ENCODE measurements around the gene FNDC8.
"Not testable (repeated sequence)": the region's sequence is repeated elsewhere in the genome, so short reads cannot be mapped to it uniquely, and the experiment has no call there.

FNDC8 gene

DNA sequence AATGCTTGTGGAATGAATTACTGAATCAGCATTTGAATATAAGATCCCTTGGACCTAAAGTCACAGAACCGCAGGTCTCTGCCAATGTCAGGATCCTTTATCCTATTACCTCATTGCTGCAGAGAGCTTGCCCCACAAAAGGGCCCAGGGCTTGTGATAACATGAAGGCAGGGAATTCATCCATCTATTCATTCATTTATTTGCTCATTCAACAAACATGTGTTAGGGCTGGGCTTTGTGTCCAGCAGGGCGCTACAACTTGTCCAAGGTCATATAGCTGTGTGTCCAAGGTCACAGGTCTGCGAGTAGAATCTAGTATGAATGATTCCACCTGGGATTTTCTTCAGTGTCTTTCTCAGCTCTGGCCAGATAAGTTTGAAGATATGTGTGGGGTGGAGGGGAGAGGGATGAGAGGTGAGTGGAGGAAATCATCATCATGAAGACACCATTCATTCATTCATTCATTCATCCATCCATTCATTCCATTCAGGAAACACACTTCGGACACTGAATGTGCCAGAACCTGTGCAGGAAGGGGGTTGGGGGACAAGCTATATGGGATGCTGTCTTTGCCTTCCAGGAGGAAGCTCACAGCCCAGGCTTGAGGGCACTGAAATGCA lies 24.9 kb downstream of the FNDC8 start:
- no peak for DNase-seq

DNA sequence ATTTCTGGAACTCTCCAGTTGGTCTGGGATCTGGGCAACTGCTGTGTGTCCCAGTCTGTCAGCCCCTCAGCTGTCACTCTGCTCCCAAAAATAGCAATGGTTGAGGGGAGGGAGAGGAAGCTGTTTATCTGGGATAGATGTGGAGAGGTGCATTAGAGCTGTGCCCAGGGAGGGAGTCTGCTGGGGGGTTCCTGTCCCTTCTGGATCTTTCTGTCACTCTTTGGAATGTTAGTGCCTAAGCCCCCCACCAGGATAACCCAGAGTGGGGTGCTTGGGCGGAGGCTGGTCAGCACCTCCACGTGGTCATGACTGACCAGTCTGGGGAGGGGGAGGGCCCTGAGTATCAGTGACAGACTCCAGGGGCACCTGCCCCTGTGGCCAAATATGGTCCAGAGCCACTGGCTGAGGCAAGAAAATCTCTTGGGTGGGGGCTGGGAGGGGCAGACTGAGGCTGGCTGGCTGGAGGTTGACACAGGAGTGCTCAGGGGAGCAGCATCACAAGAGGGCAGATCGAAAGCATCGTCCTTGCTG lies 26.0 kb downstream of the FNDC8 start, which contains the start of gene UNC45B:
Gene UNC45B (plus strand): TSS at position 443 of the 531 bp plus-strand sequence. CDS start 447 bp downstream, outside the sequence.
- DNase-seq: no peak

DNA sequence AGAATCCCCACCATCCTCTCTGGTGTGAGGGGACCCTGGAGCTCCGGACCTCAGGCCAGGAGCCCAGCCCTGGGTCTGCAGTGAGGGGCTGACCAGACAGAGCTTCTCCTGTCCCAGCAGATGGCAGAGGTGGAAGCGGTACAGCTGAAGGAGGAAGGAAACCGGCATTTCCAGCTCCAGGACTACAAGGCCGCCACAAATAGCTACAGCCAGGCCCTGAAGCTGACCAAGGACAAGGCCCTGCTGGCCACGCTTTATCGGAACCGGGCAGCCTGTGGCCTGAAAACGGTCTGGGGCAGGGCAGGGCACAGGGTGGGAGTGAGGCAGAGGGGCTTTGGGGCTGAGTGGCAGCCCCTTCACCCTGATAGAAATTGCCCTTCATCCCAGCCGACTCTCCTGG lies 26.7 kb downstream of the FNDC8 start:
- DNase-seq: no peak

DNA sequence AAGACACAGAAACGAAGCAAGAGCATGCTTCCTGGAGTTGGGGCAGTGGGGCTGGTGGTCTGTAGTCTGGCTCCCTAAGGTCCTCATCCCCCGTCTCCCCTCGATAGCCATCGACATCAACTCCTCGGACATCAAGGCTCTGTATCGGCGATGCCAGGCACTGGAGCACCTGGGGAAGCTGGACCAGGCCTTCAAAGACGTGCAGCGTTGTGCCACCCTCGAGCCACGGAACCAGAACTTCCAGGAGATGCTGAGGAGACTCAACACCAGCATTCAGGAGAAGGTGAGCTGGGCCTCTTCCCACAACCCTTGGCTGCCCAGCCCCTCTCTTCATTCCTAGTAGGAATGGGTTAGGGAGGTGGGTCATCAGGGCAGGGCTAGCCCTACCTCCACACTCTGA lies 28.5 kb downstream of the FNDC8 start:
- DNase-seq: no peak

DNA sequence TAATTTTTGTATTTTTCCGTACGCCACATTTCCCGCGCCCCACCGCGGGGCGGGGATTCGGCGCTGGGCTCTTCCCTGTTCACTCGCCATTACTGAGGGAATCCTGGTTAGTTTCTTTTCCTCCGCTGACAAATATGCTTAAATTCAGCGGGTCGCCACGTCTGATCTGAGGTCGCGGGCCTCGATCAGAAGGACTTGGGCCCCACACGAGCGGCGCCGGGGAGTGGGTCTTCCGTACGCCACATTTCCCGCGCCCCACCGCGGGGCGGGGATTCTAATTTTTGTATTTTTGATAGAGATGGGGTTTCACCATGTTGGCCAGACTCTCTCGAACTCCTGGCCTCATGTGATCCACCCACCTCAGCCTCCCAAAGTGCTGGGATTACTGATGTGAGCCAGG lies 29.7 kb downstream of the FNDC8 start:
- not testable (repeated sequence) for DNase-seq

DNA sequence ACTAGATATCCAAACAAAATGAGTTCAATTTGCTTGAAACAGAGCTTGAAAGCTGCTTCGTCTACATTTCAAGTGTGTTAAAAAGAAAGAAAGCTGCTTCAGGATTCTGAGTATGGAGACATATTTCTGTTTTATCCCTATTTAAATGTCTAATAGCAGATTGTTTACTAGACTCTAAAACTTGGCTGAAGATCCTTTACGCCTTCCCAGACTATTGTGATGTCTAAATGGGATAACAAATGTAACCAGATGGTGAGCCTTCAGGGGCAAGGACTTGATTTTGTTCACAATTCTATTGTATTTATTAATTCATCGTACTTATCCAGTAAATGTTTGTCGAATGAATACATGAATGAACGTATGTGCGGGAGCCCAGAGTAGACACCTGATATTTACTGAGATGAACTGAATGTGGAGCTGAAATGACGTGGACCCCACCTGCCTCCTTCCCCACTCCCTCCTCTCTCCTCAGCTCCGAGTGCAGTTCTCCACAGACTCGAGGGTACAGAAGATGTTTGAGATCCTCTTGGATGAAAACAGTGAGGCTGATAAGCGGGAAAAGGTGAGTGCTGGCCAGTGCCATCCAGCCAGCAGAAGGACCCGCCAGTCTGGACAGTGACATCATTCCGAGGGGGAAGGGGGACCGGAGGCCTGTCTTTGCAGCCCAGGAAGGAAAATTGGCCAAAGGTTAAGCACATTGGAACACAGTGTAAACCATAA lies 31.2 kb downstream of the FNDC8 start:
- no peak for DNase-seq

DNA sequence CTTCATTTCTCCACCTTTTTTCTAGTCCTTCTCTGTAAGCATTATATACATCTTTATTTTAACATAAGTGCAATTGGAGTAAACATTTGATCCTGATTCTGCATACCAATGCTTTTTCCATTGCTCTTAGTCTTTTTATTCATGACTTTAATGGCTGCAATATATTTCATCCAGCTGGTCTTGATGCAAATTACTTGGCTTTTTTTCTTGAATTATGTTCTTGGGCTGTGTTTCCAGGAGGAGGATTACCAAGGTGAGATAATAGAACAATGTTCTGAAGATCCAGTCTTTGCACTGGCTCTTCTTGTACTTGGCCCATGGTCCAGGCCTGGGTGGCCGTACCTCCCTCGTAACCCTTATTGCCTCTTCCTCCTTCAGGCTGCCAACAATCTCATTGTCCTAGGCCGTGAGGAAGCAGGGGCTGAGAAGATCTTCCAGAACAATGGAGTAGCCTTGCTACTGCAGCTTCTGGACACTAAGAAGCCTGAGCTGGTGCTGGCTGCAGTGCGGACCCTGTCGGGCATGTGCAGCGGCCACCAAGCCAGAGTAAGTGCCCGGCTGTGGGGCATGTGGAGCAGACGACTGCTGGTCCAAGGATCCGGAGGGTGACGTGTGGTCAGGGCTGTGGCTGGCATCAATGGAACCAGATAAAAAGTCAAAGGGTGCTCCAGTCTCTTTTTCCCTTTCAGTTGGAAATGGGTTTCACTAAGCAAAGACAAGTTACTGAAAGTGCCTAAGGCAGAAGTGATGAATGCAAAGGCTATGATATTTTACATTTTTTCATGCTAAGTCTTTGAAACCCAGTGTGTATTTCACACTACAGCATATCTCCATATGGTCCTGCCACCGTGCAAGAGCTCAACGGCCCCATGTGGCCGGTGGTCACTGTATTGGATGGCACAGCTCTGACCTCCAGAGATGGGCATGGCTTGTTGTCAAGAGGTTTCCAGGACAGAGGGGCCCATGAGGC lies 33.1 kb downstream of the FNDC8 start:
- DNase-seq: no peak

DNA sequence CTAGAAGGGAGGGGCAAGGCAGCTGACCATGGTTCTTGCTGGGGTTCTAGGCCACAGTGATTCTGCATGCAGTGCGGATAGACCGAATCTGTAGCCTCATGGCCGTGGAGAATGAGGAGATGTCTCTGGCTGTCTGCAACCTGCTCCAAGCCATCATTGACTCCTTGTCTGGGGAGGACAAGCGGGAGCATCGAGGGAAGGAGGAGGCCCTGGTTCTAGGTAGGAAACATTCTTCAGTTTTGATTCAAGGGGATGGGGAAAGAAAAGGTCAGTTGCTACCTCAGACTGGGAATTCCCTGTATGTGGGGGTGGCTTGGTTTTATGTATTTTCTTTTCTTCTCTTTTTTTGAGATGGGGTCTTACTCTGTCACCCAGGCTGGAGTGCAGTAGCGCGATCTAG lies 33.8 kb downstream of the FNDC8 start:
- no peak for DNase-seq

DNA sequence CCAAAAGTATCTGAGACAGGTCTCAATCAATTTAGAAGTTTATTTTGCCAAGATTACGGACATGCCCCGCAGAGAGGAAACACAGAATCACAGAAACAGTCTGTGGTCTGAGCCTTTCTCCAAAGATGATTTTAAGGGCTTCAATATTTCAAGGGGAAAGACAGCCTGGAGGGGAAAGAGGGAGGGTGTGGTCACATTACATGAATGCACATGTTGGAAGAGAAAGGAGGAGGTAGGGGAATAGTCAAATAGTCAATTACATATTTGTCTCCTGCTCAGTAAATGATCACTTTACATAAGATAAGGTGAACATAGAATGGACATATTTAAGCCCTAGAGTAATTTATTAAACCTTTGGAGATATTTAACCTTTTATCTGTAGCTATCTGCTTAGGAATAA lies 38.5 kb downstream of the FNDC8 start:
- no peak for DNase-seq

DNA sequence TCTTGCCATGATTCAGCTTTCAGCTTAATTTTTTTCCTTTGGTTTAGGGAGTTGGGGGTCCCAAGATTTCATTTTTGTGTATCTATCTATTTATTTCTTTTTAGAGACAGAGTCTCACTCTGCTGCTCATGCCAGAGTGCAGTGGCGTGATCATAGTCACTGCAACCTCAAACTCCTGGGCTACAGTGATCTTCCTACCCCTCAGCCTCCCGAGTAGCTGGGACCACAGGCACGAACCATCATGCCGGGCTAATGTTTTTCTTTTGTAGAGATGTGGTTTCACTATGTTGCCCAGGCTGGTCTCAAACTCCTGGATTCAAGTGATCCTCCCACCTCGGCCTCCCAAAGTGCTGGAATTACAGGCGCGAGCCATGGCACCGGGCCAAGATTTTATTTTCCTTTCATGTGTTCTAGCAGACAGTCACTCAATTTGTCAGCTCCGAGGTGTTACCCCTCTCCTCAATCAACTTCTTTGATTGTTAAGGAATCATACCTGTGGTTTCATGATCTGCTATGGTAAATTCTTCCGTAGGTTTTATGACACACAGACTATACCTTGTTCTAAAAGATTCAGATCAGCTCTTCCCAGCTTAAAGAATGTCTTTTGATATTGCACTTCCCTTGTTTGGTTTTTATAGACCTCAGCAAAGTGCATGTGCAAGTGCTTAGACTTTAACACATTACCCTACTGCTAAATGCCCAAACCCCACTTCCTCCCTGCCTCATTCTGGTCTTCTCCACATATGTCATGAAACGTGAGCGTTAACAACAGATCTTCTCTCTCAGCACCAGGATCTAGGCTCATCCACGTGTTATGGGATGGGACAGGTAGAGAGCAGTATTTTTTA lies 39.2 kb downstream of the FNDC8 start:
- DNase-seq: no peak

DNA sequence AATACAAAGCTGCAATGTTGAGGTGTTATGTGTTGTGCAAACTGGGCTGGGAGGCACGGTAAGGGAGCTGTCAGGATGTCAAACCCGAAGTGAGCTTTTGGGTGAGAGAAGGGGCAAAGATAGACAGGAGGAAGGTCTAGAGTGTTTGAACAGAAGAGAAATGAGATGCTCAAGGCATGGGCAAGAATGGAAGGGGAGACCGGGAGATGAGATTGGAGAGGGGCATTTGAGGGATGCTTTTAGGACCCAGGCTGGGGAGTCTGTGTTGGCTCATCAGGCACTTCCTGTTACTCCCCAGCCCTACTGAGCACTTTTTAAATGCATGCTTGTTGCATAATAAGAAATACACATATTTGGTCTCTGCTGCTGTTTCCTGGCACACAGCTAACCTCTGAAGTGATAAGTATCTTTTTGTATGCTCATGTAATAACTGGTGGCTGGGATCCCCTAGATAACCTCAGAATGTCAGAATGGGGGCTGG lies 39.9 kb downstream of the FNDC8 start:
- DNase-seq: peak; percentile 39

DNA sequence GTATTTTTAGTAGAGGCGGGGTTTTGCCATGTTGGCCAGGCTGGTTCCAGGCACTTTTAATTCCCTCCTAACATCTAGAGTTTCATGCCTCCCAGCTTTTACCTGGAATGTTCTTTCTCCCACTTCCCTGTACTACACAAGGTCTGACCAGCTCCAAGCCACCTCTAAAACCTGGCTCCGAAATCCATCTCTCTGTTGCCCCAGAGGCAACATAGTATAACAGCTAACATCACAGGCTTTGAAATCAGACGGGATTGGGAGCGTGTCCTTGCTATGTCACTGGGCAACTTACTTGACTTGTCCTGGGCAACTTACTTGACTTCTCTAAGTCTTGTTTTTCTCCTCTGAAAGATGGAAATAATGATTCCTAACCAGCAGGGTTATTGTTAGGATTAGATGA lies 41.3 kb downstream of the FNDC8 start:
- no peak for DNase-seq

DNA sequence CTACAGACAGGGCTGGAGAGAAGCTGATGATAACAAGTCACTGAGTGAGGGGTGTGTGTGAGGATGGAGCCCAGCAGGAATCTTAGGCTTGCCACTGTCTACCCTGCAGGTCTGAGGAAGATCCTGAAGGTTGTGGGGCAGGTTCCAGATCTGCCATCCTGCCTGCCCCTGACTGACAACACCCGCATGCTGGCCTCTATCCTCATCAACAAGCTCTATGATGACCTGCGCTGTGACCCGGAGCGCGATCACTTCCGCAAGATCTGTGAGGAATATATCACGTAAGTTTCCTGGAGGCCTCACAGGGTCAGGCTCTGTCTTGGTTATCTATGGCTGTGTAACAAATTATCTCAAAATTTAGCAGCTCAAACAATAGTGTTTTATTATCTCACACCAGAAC lies 42.5 kb downstream of the FNDC8 start:
- no peak for DNase-seq

DNA sequence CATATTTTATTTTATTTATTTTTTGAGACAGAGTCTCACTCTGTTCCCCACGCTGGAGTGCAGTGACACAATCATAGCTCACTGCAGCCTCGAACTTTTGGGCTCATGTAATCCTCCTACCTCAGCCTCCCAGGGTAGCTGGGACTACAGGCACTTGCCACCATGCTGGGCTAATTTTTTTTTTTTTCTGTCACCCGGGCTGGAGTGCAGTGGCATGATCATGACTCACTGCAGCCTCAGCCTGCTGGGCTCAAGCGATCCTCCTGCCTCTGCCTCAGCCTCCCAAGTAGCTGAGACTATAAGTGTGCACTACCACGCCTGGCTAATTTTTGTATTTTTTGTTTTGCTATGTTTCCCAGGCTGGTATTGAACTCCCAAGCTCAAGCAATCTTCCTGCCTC lies 43.3 kb downstream of the FNDC8 start:
- no peak for DNase-seq

DNA sequence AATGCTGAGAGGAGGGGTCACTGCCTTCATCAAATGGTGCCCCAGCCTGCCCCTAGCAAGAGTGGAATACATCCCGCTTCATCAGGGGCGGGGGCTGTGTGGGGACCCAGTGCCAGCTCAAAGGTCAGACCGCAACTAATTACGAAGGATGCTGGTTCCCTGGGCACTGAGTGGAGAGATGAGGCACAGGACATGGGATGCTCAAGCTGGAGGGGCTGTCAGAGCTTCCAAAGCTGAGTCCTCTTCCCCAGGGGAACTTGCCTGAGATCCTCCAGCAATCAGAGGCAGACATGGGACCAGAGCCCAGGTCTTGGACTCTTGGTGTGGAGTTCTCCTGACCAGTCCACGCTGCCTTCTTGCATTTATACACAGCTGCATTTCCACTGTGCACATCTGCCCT lies 45.1 kb downstream of the FNDC8 start:
- no peak for DNase-seq

DNA sequence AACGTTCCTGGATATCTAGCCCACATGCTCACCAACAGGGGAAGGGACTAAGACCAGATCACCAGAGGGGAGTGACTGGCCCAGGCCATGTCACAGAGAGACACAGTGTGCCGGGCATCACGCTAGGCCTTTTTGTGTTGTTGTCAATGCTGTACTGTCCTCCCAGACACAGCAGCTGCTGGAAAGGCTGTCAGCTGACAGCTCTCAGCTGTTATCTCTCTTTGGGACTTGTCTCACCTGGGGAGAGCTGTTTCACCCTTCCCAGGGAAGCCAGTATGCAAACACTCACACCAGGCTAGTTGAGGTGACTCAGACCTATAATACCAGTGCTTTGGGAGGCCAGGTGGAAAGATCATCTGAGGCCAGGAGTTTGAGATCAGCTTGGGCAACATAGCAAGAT lies 45.6 kb downstream of the FNDC8 start:
- no peak for DNase-seq

DNA sequence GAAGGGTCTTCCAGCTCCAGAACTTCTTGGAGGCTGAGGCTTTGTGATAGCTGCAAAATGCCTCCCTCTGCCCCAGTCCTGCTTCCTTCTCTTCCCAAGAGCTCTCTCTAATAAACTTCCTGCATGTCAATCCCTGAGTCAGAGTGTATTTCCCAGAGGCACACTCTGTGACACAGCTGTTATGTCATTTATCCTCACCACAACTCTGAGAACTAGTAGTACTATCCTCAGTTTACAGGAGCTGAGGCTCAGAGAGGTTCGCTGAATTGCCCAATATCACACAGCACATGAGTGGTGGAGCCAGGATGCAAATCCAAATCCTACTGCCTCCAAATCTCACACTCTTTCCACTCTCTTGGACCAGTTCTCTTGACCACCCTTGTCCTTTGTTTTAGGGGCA lies 46.3 kb downstream of the FNDC8 start:
- DNase-seq: no peak

DNA sequence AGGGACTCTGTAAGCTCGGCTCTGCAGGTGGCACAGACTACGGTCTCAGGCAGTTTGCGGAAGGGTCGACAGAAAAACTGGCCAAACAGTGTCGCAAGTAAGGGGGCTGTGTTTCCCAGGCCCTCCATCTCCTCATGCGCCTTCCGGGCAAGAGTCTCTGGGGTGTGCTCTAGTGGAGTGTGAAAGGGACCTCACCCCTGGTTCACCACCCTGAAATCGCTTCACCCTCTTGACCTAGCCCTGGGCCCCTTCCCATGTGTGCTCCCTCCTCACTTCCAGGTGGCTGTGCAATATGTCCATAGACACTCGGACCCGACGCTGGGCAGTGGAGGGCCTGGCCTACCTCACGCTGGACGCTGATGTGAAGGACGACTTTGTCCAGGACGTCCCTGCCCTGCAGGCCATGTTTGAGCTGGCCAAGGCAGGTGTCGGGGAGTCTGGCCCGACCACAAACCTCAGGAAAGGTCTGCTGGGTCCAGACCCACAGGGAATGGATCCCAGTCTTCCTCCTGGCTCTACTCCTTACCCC lies 48.5 kb downstream of the FNDC8 start:
- no peak for DNase-seq

DNA sequence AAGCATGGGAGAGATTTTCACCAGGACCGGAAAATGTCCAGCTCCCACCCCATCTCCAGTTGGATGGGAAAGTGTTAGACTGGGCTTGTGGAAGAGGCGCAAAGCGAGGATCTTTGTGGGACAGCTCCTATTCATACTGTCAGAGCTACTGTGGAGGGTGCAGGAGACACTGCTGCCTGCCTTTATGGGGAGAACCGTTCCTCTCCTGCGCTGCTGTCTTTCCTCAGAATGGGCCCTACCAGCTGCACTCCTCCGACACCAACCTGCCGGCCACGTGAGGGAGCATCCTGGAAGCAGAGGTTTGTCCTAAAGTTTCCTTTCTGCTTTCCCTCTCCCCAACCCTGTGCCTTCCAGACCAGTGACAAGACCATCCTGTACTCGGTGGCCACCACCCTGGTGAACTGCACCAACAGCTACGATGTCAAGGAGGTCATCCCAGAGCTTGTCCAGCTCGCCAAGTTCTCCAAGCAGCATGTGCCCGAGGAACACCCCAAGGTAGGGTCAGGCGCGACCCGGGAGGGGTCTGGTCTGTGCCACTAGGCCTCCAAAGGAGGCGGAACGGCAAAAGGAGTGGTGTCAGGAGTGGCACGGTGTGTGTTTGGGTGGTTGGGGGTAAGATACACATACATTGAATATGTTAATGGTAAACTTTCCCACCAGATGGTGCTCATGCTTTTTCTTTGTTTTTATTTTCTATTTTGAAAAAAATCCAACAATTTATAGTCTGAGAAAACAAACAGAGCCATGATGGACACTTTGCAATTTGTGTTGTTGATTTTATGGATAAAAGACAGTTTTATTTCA lies 49.8 kb downstream of the FNDC8 start:
- DNase-seq: peak; percentile 75

DNA sequence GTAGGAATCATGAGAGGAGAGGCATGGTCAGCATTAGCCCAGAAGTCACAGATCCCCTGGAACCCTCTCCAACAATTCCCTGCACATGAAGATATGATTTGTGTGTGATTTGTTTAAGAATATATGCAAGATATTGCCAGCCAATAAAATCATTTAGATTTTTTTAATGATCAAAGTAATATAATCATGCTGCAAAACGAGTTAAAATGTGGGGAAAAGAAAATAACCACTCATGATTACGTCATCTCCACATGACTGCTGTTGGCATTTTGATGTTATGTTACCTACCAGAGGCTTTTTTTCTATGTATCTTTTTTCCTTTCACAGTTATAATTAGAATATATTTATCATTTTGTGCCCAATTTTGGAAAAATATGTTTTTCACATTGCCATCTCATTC lies 50.4 kb downstream of the FNDC8 start:
- peak; percentile 70 for DNase-seq

DNA sequence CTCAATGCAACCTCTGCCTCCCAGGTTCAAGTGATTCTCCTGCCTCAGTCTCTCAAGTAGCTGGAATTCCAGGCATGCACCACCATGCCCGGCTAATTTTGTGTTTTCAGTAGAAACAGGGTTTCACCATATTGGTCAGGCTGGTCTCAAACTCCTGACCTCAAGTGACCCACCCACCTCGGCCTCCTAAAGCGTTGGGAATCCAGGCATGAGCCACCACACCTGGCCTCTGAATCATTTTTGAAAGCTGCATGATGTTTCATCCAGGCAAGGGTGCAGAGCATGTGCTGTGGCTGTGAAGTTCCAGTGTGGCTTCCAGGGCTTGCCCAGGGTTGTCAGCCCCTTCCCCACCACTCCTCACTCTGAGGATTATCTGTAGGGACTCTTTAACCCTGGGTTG lies 50.9 kb downstream of the FNDC8 start:
- DNase-seq: not testable (repeated sequence)
